ENCODE data around the gene NUAK1. TPM values are rescaled to one million over a fixed set of nuclear protein-coding genes. Genes with fewer than 3 reads are reported as not detected.

Gene NUAK1
- total and polyA plus RNA-seq, 2 experiments from 2014 or later = 5.4 to 16.9 TPM

DNA sequence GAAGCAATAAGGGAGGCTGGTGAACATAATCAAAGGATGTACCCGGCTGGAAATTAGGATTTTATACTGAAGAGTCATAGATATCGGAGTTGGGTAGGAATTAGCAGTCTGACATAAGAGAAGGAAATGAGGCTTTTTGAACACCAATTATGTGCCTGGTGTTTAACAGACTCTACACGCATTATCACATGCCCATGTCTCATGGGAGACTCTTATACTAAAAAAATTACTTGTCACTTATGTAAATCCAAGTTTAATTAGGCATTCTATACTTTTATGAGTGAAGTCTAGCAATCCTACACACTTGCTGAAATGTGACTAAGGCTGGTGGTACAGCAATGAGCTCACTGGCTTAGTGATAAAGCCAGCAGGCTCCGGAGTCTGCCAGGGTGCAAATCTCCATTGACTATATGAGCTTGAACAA lies 93.5 kb downstream of the NUAK1 start:
- no peaks in the 10 kb centered on the region for H3K36me3 Mint-ChIP-seq (ENCODE audit: low read depth)

More for the DNA sequence above, 93.5 kb downstream of the NUAK1 start:
- H3K79me2 ChIP-seq (replicated peaks; ENCODE audit: insufficient read depth) = no peaks in the 10 kb centered on the region
- Mint-ChIP-seq H3K4me1 (no peaks in the 10 kb centered on the region; the same call in 1 of the 3 replicates), H3K4me3 (no peak overlapping the region), H3K27ac (no peak overlapping the region), H3K9me3 (no peaks in the 10 kb centered on the region; the same call in 2 of the 3 replicates), H3K27me3 (ENCODE audit: insufficient read depth, low read depth, poor library complexity) (peaks cover 3% of the 10 kb centered on the region)
- H2AFZ ChIP-seq = no peak overlapping the region
- no peak for ATAC-seq
- no peaks in the 10 kb centered on the region for H3K9me2 ChIP-seq (ENCODE audit: insufficient read depth)
- H3F3A ChIP-seq (replicated peaks; ENCODE audit: low read depth) = no peaks in the 10 kb centered on the region
- no peak overlapping the region for H3K4me3 ChIP-seq
- H3K4me1 ChIP-seq (ENCODE audit: insufficient read depth) = no peaks in the 10 kb centered on the region
- no peak for TF ChIP-seq POLR2AphosphoS5 (IDR thresholded peaks at IDR 0.05; ENCODE audit: low read depth)
- TF ChIP-seq JUNB (IDR thresholded peaks at IDR 0.05; ENCODE audit: unreplicated experiment) = no peak
- TF ChIP-seq CREB1 (CRISPR knock-in tag; IDR thresholded peaks at IDR 0.05; ENCODE audit: low read depth) = no peak
- TF ChIP-seq, protein P1, sequence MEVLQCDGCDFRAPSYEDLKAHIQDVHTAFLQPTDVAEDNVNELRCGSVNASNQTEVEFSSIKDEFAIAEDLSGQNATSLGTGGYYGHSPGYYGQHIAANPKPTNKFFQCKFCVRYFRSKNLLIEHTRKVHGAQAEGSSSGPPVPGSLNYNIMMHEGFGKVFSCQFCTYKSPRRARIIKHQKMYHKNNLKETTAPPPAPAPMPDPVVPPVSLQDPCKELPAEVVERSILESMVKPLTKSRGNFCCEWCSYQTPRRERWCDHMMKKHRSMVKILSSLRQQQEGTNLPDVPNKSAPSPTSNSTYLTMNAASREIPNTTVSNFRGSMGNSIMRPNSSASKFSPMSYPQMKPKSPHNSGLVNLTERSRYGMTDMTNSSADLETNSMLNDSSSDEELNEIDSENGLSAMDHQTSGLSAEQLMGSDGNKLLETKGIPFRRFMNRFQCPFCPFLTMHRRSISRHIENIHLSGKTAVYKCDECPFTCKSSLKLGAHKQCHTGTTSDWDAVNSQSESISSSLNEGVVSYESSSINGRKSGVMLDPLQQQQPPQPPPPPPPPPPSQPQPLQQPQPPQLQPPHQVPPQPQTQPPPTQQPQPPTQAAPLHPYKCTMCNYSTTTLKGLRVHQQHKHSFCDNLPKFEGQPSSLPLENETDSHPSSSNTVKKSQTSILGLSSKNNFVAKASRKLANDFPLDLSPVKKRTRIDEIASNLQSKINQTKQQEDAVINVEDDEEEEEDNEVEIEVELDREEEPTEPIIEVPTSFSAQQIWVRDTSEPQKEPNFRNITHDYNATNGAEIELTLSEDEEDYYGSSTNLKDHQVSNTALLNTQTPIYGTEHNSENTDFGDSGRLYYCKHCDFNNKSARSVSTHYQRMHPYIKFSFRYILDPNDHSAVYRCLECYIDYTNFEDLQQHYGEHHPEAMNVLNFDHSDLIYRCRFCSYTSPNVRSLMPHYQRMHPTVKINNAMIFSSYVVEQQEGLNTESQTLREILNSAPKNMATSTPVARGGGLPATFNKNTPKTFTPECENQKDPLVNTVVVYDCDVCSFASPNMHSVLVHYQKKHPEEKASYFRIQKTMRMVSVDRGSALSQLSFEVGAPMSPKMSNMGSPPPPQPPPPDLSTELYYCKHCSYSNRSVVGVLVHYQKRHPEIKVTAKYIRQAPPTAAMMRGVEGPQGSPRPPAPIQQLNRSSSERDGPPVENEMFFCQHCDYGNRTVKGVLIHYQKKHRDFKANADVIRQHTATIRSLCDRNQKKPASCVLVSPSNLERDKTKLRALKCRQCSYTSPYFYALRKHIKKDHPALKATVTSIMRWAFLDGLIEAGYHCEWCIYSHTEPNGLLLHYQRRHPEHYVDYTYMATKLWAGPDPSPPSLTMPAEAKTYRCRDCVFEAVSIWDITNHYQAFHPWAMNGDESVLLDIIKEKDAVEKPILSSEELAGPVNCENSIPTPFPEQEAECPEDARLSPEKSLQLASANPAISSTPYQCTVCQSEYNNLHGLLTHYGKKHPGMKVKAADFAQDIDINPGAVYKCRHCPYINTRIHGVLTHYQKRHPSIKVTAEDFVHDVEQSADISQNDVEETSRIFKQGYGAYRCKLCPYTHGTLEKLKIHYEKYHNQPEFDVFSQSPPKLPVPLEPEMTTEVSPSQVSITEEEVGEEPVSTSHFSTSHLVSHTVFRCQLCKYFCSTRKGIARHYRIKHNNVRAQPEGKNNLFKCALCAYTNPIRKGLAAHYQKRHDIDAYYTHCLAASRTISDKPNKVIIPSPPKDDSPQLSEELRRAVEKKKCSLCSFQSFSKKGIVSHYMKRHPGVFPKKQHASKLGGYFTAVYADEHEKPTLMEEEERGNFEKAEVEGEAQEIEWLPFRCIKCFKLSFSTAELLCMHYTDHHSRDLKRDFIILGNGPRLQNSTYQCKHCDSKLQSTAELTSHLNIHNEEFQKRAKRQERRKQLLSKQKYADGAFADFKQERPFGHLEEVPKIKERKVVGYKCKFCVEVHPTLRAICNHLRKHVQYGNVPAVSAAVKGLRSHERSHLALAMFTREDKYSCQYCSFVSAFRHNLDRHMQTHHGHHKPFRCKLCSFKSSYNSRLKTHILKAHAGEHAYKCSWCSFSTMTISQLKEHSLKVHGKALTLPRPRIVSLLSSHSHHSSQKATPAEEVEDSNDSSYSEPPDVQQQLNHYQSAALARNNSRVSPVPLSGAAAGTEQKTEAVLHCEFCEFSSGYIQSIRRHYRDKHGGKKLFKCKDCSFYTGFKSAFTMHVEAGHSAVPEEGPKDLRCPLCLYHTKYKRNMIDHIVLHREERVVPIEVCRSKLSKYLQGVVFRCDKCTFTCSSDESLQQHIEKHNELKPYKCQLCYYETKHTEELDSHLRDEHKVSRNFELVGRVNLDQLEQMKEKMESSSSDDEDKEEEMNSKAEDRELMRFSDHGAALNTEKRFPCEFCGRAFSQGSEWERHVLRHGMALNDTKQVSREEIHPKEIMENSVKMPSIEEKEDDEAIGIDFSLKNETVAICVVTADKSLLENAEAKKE (CRISPR knock-in tag; IDR thresholded peaks at IDR 0.05) = no peak
- no peak for TF ChIP-seq STAT1 (IDR thresholded peaks at IDR 0.05; ENCODE audit: unreplicated experiment)
- no peak for TF ChIP-seq ZNF331 (CRISPR knock-in tag; IDR thresholded peaks at IDR 0.05; ENCODE audit: low read depth)
- TF ChIP-seq, protein P2, sequence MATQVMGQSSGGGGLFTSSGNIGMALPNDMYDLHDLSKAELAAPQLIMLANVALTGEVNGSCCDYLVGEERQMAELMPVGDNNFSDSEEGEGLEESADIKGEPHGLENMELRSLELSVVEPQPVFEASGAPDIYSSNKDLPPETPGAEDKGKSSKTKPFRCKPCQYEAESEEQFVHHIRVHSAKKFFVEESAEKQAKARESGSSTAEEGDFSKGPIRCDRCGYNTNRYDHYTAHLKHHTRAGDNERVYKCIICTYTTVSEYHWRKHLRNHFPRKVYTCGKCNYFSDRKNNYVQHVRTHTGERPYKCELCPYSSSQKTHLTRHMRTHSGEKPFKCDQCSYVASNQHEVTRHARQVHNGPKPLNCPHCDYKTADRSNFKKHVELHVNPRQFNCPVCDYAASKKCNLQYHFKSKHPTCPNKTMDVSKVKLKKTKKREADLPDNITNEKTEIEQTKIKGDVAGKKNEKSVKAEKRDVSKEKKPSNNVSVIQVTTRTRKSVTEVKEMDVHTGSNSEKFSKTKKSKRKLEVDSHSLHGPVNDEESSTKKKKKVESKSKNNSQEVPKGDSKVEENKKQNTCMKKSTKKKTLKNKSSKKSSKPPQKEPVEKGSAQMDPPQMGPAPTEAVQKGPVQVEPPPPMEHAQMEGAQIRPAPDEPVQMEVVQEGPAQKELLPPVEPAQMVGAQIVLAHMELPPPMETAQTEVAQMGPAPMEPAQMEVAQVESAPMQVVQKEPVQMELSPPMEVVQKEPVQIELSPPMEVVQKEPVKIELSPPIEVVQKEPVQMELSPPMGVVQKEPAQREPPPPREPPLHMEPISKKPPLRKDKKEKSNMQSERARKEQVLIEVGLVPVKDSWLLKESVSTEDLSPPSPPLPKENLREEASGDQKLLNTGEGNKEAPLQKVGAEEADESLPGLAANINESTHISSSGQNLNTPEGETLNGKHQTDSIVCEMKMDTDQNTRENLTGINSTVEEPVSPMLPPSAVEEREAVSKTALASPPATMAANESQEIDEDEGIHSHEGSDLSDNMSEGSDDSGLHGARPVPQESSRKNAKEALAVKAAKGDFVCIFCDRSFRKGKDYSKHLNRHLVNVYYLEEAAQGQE (IDR thresholded peaks at IDR 0.05; ENCODE audit: unreplicated experiment) = no peak
- TF ChIP-seq EZH2 (IDR thresholded peaks at IDR 0.05; ENCODE audit: low read depth, unreplicated experiment) = no peak
- TF ChIP-seq, protein P3, sequence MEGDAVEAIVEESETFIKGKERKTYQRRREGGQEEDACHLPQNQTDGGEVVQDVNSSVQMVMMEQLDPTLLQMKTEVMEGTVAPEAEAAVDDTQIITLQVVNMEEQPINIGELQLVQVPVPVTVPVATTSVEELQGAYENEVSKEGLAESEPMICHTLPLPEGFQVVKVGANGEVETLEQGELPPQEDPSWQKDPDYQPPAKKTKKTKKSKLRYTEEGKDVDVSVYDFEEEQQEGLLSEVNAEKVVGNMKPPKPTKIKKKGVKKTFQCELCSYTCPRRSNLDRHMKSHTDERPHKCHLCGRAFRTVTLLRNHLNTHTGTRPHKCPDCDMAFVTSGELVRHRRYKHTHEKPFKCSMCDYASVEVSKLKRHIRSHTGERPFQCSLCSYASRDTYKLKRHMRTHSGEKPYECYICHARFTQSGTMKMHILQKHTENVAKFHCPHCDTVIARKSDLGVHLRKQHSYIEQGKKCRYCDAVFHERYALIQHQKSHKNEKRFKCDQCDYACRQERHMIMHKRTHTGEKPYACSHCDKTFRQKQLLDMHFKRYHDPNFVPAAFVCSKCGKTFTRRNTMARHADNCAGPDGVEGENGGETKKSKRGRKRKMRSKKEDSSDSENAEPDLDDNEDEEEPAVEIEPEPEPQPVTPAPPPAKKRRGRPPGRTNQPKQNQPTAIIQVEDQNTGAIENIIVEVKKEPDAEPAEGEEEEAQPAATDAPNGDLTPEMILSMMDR (conservative IDR thresholded peaks at IDR 0.05; ENCODE audit: low read depth in 2 of 2) = no peak
- no peak for TF ChIP-seq EZH2phosphoT487 (IDR thresholded peaks at IDR 0.05; ENCODE audit: unreplicated experiment)
- TF ChIP-seq NANOG (IDR thresholded peaks at IDR 0.05; ENCODE audit: borderline replicate concordance) = no peak
- TF ChIP-seq, protein P4, sequence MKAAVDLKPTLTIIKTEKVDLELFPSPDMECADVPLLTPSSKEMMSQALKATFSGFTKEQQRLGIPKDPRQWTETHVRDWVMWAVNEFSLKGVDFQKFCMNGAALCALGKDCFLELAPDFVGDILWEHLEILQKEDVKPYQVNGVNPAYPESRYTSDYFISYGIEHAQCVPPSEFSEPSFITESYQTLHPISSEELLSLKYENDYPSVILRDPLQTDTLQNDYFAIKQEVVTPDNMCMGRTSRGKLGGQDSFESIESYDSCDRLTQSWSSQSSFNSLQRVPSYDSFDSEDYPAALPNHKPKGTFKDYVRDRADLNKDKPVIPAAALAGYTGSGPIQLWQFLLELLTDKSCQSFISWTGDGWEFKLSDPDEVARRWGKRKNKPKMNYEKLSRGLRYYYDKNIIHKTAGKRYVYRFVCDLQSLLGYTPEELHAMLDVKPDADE (IDR thresholded peaks at IDR 0.05) = no peak
- no peak for TF ChIP-seq ZNF114 (CRISPR knock-in tag; IDR thresholded peaks at IDR 0.05)
- no peaks in the 10 kb centered on the region for H3K36me3 ChIP-seq (ENCODE audit: insufficient read depth)
- H3K27me3 ChIP-seq (ENCODE audit: insufficient read depth) = no peaks in the 10 kb centered on the region
- H3K27ac ChIP-seq (ENCODE audit: low read depth) = no peak overlapping the region
- no peaks in the 10 kb centered on the region for H4K20me1 ChIP-seq (replicated peaks; ENCODE audit: insufficient read depth)
- H3K4me2 ChIP-seq = no peak overlapping the region
- DNase-seq (ENCODE audit: low spot score) = no peak

Data from GM23338 (cell line).